Stimulated activated memory B cell treated with anti-CD40 and anti-IgM and Interleukin-4, amounts not matched to agents 10 μg/mL and 1 μg/mL and 100 μg/mL, for 72 hours (primary cell): Measurements from ENCODE around the gene GPHN.
"Not testable (repeated sequence)": the region's sequence is repeated elsewhere in the genome, so short reads cannot be mapped to it uniquely, and the experiment has no call there.

Experiments used
- ATAC-seq: fragments of 150-1000 bp; cut with Tn5 transposase; 2 replicates; pipeline ENCODE4 v1.10.0; 2021
- H3K27ac Mint-ChIP-seq: one replicate; pipeline ENCODE4 v1.8.0; 2022; ENCODE audit warnings: mild to moderate bottlenecking, mixed read lengths
- H3K27me3 Mint-ChIP-seq: one replicate; pipeline ENCODE4 v1.8.0; 2022; ENCODE audit warnings: mixed read lengths
- H3K36me3 Mint-ChIP-seq: one replicate; pipeline ENCODE4 v1.8.0; 2022; ENCODE audit warnings: mixed read lengths
- H3K4me1 Mint-ChIP-seq: one replicate; pipeline ENCODE4 v1.8.0; 2022; ENCODE audit warnings: mixed read lengths
- H3K4me3 Mint-ChIP-seq: one replicate; pipeline ENCODE4 v1.8.0; 2022; ENCODE audit warnings: mild to moderate bottlenecking, moderate library complexity, mixed read lengths
- H3K9me3 Mint-ChIP-seq: one replicate; pipeline ENCODE4 v1.8.0; 2022; ENCODE audit warnings: mixed read lengths

The GPHN gene

GRCh38 chr14:66717561-66718140 lies 209.7 kb downstream of the GPHN start:
- H3K27ac Mint-ChIP-seq, result no peak overlapping the region
- H3K4me3 Mint-ChIP-seq, result no peak overlapping the region
- peaks cover 19% of the 10 kb centered on the region for H3K9me3 Mint-ChIP-seq
- H3K4me1 Mint-ChIP-seq, result peaks cover 38% of the 10 kb centered on the region
- H3K27me3 Mint-ChIP-seq, result no peaks in the 10 kb centered on the region
- H3K36me3 Mint-ChIP-seq, result peaks cover 50% of the 10 kb centered on the region
- no peak for ATAC-seq

GRCh38 chr14:66724996-66725395 lies 217.0 kb downstream of the GPHN start:
- Mint-ChIP-seq H3K4me3 (no peak overlapping the region), H3K27ac (no peak overlapping the region), H3K4me1 (no peaks in the 10 kb centered on the region), H3K9me3 (peaks cover 19% of the 10 kb centered on the region), H3K27me3 (no peaks in the 10 kb centered on the region), H3K36me3 (peaks cover 51% of the 10 kb centered on the region)
- ATAC-seq, result no peak

GRCh38 chr14:66731298-66731697 lies 223.4 kb downstream of the GPHN start:
- peaks cover 66% of the 10 kb centered on the region for H3K36me3 Mint-ChIP-seq
- H3K4me3 Mint-ChIP-seq, H3K4me1 Mint-ChIP-seq, H3K27ac Mint-ChIP-seq, H3K27me3 Mint-ChIP-seq, ATAC-seq: not testable (repeated sequence)
- peaks cover 33% of the 10 kb centered on the region for H3K9me3 Mint-ChIP-seq

GRCh38 chr14:66735853-66736252 lies 227.9 kb downstream of the GPHN start:
- H3K27ac Mint-ChIP-seq, result no peak overlapping the region

GRCh38 chr14:66739826-66740225 lies 231.9 kb downstream of the GPHN start:
- Mint-ChIP-seq H3K27me3 (no peaks in the 10 kb centered on the region), H3K4me1 (peaks cover 10% of the 10 kb centered on the region)

More at GRCh38 chr14:66735853-66736252, 227.9 kb downstream of the GPHN start:
- Mint-ChIP-seq H3K27me3 (no peaks in the 10 kb centered on the region), H3K9me3 (peaks cover 20% of the 10 kb centered on the region), H3K4me1 (peaks cover 10% of the 10 kb centered on the region), H3K36me3 (peaks cover 51% of the 10 kb centered on the region), H3K4me3 (no peak overlapping the region)
- ATAC-seq, result no peak

GRCh38 chr14:66745078-66745477 lies 237.1 kb downstream of the GPHN start:
- Mint-ChIP-seq H3K4me1 (no peaks in the 10 kb centered on the region), H3K27ac (no peak overlapping the region), H3K4me3 (no peak overlapping the region), H3K36me3 (peaks cover 19% of the 10 kb centered on the region), H3K27me3 (no peaks in the 10 kb centered on the region), H3K9me3 (no peaks in the 10 kb centered on the region)
- ATAC-seq, result no peak

More at GRCh38 chr14:66739826-66740225, 231.9 kb downstream of the GPHN start:
- peaks cover 38% of the 10 kb centered on the region for H3K36me3 Mint-ChIP-seq
- H3K9me3 Mint-ChIP-seq, result peaks cover 6% of the 10 kb centered on the region
- ATAC-seq, result no peak
- no peak overlapping the region for H3K27ac Mint-ChIP-seq
- no peak overlapping the region for H3K4me3 Mint-ChIP-seq

GRCh38 chr14:66746316-66747006 lies 238.5 kb downstream of the GPHN start:
- Mint-ChIP-seq H3K36me3 (peaks cover 19% of the 10 kb centered on the region), H3K9me3 (no peaks in the 10 kb centered on the region), H3K4me1 (no peaks in the 10 kb centered on the region), H3K4me3 (no peak overlapping the region), H3K27ac (no peak overlapping the region), H3K27me3 (no peaks in the 10 kb centered on the region)
- no peak for ATAC-seq

- no peaks in the 10 kb centered on the region for H3K9me3 Mint-ChIP-seq
- no peak overlapping the region for H3K4me3 Mint-ChIP-seq
- no peak overlapping the region for H3K27ac Mint-ChIP-seq
- no peaks in the 10 kb centered on the region for H3K27me3 Mint-ChIP-seq
- H3K4me1 Mint-ChIP-seq, result no peaks in the 10 kb centered on the region
- ATAC-seq, result no peak
- no peaks in the 10 kb centered on the region for H3K36me3 Mint-ChIP-seq
Measured at GRCh38 chr14:66752109-66752508, 244.2 kb downstream of the GPHN start.

- Mint-ChIP-seq H3K27ac (no peak overlapping the region), H3K9me3 (no peaks in the 10 kb centered on the region), H3K4me3 (no peak overlapping the region), H3K4me1 (no peaks in the 10 kb centered on the region), H3K36me3 (peaks cover 6% of the 10 kb centered on the region), H3K27me3 (no peaks in the 10 kb centered on the region)
- ATAC-seq, result no peak
Measured at GRCh38 chr14:66758031-66758613, 250.2 kb downstream of the GPHN start.

GRCh38 chr14:66772146-66772545 lies 264.2 kb downstream of the GPHN start:
- Mint-ChIP-seq H3K9me3 (peaks cover 8% of the 10 kb centered on the region), H3K4me1 (no peaks in the 10 kb centered on the region), H3K27me3 (no peaks in the 10 kb centered on the region), H3K27ac (no peak overlapping the region), H3K4me3 (no peak overlapping the region), H3K36me3 (peaks cover 26% of the 10 kb centered on the region)
- no peak for ATAC-seq

GRCh38 chr14:66782853-66783252 lies 274.9 kb downstream of the GPHN start:
- Mint-ChIP-seq H3K4me1 (no peaks in the 10 kb centered on the region), H3K4me3 (no peak overlapping the region), H3K27me3 (no peaks in the 10 kb centered on the region), H3K9me3 (no peaks in the 10 kb centered on the region), H3K36me3 (peaks cover 30% of the 10 kb centered on the region), H3K27ac (no peak overlapping the region)
- no peak for ATAC-seq

- Mint-ChIP-seq H3K27ac (no peak overlapping the region), H3K27me3 (no peaks in the 10 kb centered on the region), H3K4me1 (no peaks in the 10 kb centered on the region), H3K36me3 (peaks cover 23% of the 10 kb centered on the region), H3K4me3 (no peak overlapping the region), H3K9me3 (peaks cover 16% of the 10 kb centered on the region)
- no peak for ATAC-seq
Measured at GRCh38 chr14:66790101-66790500, 282.2 kb downstream of the GPHN start.

GRCh38 chr14:66802962-66803361 lies 295.0 kb downstream of the GPHN start:
- Mint-ChIP-seq H3K27me3 (no peaks in the 10 kb centered on the region), H3K4me1 (no peaks in the 10 kb centered on the region), H3K27ac (no peak overlapping the region), H3K9me3 (peaks cover 32% of the 10 kb centered on the region), H3K4me3 (no peak overlapping the region), H3K36me3 (peaks cover 72% of the 10 kb centered on the region)
- no peak for ATAC-seq

GRCh38 chr14:66804141-66804540 lies 296.2 kb downstream of the GPHN start:
- Mint-ChIP-seq H3K27me3 (no peaks in the 10 kb centered on the region), H3K4me3 (no peak overlapping the region), H3K9me3 (peaks cover 32% of the 10 kb centered on the region), H3K36me3 (peaks cover 67% of the 10 kb centered on the region), H3K27ac (no peak overlapping the region), H3K4me1 (no peaks in the 10 kb centered on the region)
- ATAC-seq, result no peak

GRCh38 chr14:66813636-66814035 lies 305.7 kb downstream of the GPHN start:
- Mint-ChIP-seq H3K27ac (no peak overlapping the region), H3K9me3 (peaks cover 26% of the 10 kb centered on the region), H3K4me1 (no peaks in the 10 kb centered on the region), H3K4me3 (no peak overlapping the region), H3K27me3 (no peaks in the 10 kb centered on the region), H3K36me3 (peaks cover 41% of the 10 kb centered on the region)
- no peak for ATAC-seq

GRCh38 chr14:66815687-66816086 lies 307.7 kb downstream of the GPHN start:
- no peak for ATAC-seq
- no peak overlapping the region for H3K4me3 Mint-ChIP-seq
- no peaks in the 10 kb centered on the region for H3K4me1 Mint-ChIP-seq
- no peaks in the 10 kb centered on the region for H3K27me3 Mint-ChIP-seq
- H3K9me3 Mint-ChIP-seq, result peaks cover 26% of the 10 kb centered on the region
- H3K27ac Mint-ChIP-seq, result no peak overlapping the region
- peaks cover 36% of the 10 kb centered on the region for H3K36me3 Mint-ChIP-seq
